Adipocyte (in vitro differentiated cells): Measurements from ENCODE around the gene CDCA8.

Experiments
- DNase-seq: peaks from one replicate; pipeline ENCODE4 v3.0.0-alpha.2; 2015; ENCODE audit warnings: low read depth
- H3K27me3 ChIP-seq: replicated peaks from 2 replicates; pipeline ENCODE4 v1.7.0; 2013; ENCODE audit warnings: mild to moderate bottlenecking, low read length, moderate library complexity; ENCODE audit not compliant: control insufficient read depth, insufficient read depth
- H3K36me3 ChIP-seq: 2 replicates; pipeline ENCODE4 v1.7.0; 2013; ENCODE audit warnings: low read length, mild to moderate bottlenecking, moderate library complexity; ENCODE audit not compliant: control insufficient read depth, insufficient read depth, severe bottlenecking
- H3K4me1 ChIP-seq: 2 replicates; pipeline ENCODE4 v1.7.0; 2013; ENCODE audit warnings: mild to moderate bottlenecking, low read length, moderate library complexity; ENCODE audit not compliant: control insufficient read depth, insufficient read depth
- H3K4me3 ChIP-seq: 2 replicates; pipeline ENCODE4 v1.7.0; 2013; ENCODE audit warnings: mild to moderate bottlenecking, low read length, moderate library complexity
- H3K9ac ChIP-seq: 2 replicates; pipeline ENCODE4 v1.7.0; 2013; ENCODE audit warnings: mild to moderate bottlenecking, low read length, moderate library complexity
- H3K9me3 ChIP-seq: 2 replicates; pipeline ENCODE4 v1.7.0; 2013; ENCODE audit warnings: mild to moderate bottlenecking, low read length, moderate library complexity; ENCODE audit not compliant: control insufficient read depth

The CDCA8 gene

DNA sequence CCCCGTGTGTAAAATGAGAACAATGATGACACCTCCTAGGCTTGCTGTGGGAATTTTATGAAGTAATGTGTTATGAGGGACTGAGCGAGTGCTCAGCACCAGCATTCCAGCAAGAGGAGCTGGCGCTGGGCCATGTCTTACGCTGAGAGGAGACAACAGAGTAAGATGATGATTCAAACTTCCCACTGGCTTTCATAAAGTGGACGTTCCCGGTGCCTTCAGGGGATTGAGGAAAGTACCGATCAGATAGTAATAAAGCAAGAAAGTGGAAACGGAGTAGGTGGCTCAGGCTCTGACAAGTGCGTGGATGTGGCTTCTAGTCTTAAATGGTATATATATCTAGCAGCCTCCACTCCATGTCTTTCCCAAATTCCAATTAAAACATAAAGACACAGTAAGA is 48.8 kb downstream of the CDCA8 start:
- Histone ChIP-seq H3K4me3 (no peak overlapping the region), H3K9ac (no peak overlapping the region), H3K27me3 (peaks cover 28% of the 10 kb centered on the region), H3K4me1 (no peaks in the 10 kb centered on the region), H3K36me3 (no peaks in the 10 kb centered on the region), H3K9me3 (peaks cover 11% of the 10 kb centered on the region)
- DNase-seq: no peak

DNA sequence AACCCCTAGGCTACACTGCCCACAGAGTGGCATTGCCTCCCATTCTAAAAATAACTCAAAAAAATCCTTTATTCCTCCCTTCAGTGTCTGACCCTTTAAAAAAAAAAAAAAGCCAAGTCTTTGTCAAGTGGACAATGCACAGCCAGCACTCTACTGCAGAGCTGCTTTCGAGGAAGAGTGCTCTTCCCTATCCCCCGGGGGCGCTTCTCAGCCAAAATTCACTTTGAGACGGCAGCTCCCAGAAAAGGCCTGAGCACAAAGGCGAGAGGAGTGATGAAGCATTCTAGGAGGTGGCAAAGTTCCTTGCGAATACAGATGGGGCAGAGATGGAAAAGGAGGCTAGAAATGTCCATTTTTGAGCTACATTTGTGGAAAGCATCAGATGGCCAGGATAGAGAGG is 49.3 kb downstream of the CDCA8 start:
- Histone ChIP-seq H3K9me3 (peaks cover 15% of the 10 kb centered on the region), H3K9ac (no peak overlapping the region), H3K4me1 (no peaks in the 10 kb centered on the region), H3K4me3 (no peak overlapping the region), H3K36me3 (no peaks in the 10 kb centered on the region), H3K27me3 (peaks cover 28% of the 10 kb centered on the region)
- DNase-seq: no peak

DNA sequence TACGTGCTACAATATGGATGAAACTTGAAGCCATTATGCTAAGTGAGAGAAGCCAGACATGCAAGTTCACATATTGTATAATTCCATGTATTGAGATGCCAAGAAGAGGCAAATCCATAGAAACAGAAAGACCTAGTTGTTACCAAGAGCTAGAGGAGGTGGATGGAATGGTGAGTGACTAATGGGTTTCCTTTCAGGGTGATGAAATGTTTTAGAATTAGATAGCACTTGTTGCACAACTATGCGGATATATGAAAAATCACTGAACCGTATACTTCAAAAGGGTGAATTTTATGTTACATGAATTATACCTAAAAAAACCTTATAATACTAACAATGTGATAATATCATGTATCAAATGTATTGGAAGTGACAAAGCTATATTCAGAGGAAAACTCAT is 54.5 kb downstream of the CDCA8 start:
- H3K9ac ChIP-seq: no peak overlapping the region
- no peaks in the 10 kb centered on the region for H3K4me1 ChIP-seq
- H3K9me3 ChIP-seq: peaks cover 18% of the 10 kb centered on the region
- H3K36me3 ChIP-seq: no peaks in the 10 kb centered on the region
- H3K27me3 ChIP-seq: peaks cover 24% of the 10 kb centered on the region
- DNase-seq: no peak
- no peak overlapping the region for H3K4me3 ChIP-seq

DNA sequence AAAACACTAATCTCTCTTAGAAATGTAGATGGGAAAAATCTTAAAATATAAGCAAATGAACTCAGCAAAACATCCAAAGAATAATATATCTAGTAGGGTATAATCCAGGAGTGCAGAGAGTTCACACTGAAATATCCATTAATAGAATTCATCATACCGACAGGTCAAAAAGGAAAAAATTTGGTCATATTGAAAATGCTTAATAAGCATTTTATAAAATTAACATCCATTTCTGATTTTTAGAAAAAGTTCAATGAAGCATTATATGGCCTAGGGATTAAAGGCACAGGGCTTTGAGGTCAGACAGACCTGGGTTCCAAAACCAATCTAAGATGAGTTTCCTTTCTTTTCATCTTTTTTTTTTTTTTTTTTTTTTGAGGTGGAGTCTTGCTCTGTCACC is 56.2 kb downstream of the CDCA8 start:
- Histone ChIP-seq H3K9me3 (peaks cover 13% of the 10 kb centered on the region), H3K4me3 (no peak overlapping the region), H3K4me1 (no peaks in the 10 kb centered on the region), H3K9ac (no peak overlapping the region), H3K36me3 (no peaks in the 10 kb centered on the region), H3K27me3 (peaks cover 23% of the 10 kb centered on the region)
- no peak for DNase-seq

DNA sequence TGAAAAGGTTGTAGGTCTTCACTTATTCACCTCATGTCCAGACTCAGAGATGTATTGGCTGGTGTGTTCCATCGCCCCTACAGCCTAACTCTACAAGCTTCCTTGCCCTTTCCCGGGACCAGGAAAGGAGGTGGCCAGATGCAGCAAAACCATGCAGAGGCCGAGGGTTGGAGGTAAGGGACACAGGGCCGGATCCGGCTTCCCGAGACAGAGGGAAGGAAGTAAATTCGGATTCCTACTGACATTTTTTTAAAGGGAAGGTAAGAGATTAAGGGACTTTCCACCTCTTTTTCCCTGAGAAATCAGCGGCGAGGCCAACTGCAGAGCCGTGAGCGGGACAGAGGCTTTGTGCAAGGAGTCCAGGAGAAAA is 59.9 kb downstream of the CDCA8 start:
- Histone ChIP-seq H3K9ac (no peak overlapping the region), H3K4me3 (no peak overlapping the region), H3K36me3 (no peaks in the 10 kb centered on the region), H3K27me3 (peaks cover 46% of the 10 kb centered on the region), H3K9me3 (peaks cover 3% of the 10 kb centered on the region), H3K4me1 (no peaks in the 10 kb centered on the region)
- DNase-seq: no peak

DNA sequence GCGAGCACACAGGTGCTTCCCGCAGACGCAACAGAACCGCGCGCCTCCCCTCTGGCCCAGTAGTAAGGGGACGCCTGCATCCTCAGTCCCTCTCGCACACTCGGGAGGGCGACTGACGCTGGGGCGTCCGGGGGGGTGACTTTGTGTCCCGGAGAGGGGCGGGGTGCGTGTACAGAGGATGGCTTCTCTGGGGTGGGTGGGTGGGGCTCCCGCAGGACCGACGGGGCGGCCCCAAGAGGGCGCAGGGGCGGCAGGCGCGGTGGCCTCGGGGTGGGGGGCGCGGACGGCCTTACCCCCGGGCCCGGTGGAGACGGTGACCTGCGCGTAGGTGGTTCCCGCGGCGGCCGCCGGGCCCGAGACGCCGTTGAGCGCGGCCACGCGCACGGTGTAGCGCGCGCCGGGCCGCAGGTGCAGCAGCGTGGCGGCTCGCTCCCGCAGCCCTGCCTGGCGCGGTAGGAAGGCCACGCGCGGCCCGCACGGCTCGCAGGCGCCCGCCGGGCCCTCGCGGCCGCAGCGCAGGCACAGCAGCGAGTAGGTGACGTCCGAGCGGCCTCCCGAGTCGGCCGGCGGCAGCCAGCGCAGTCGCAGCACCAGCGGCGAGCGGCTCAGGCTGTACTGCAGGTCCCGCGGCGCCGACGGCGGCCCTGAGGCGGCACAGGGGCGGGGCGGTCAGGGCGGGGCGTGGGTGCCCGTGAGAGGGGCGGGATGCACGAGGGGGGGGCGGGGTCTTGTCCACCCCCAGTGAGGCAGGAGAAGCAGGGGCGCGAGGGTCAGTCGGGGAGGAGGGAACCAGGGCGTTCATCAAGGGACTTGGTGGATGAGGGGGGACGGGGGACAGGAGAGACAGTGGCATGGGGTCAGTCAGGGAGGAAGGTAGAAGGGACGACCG is 60.5 kb downstream of the CDCA8 start:
- peaks cover 51% of the 10 kb centered on the region for H3K27me3 ChIP-seq
- H3K4me3 ChIP-seq: peak overlapping the region; percentile 37

DNA sequence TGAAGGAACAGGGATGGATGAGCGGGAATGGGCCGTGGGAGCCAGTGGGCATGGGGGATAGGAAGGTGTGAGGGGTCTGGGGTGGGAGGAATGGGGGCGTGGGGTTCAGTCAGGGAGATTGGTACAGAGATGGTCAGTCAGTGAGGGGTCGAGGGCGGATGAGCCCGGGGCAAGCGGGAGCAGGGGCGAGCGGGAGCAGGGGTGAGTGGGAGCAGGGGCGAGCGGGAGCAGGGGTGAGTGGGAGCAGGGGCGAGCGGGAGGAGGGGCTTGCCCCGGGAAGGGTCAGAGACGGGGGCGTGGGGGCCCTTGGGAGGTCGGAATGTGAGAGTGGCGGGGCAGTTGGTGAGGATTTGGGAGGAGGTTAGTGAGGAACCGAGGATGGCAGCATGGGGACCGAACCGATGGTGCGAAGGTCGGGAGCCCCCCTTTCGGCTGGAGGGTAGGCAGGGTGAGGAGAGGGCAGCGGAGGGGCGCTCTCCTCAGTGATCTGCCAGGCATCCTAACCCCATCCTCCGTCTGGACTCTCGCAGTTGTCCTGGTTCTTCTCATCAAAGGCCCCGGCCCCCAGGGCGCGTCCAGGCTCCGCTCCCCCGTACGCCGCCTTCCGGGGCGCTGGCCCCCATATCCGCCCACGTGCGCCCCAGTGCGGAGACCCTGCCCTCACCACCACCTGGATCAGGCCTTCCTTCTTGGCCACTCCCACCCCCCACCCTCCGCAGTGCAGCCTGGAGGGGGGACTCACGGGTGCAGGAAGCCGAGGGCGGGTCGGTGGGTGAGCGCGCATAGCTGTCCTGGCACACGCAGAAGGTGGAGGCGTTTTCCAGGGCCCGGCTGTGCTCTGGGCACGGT is 61.4 kb downstream of the CDCA8 start:
- H3K9ac ChIP-seq: no peak overlapping the region
- no peaks in the 10 kb centered on the region for H3K4me1 ChIP-seq
- no peak for DNase-seq
- H3K27me3 ChIP-seq: peaks cover 60% of the 10 kb centered on the region
- no peaks in the 10 kb centered on the region for H3K36me3 ChIP-seq
- no peak overlapping the region for H3K4me3 ChIP-seq
- no peaks in the 10 kb centered on the region for H3K9me3 ChIP-seq

More for the DNA sequence above, 60.5 kb downstream of the CDCA8 start:
- DNase-seq: peak; percentile 30
- Histone ChIP-seq H3K36me3 (no peaks in the 10 kb centered on the region), H3K9me3 (no peaks in the 10 kb centered on the region), H3K4me1 (no peaks in the 10 kb centered on the region), H3K9ac (no peak overlapping the region)

DNA sequence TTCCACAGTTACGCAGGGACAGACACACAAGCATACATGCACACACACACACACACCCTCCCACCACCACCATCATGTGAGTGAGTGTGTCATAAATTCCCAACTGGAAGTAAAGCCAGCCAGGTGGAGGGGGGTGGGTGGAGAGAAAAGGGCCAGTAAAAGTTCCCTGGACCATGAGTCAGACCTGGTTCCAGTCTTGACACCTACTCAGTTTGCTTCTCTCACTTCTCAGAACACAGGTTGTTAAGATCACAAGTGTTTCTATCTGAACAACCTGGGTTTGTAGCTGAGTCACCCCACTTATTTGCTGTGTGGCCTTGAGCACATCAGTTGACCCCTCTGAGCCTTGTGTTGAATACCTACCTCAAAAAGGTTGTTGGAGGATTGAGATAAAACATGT is 63.0 kb downstream of the CDCA8 start:
- H3K27me3 ChIP-seq: peaks cover 67% of the 10 kb centered on the region
- H3K9me3 ChIP-seq: no peaks in the 10 kb centered on the region
- no peak overlapping the region for H3K9ac ChIP-seq
- H3K4me3 ChIP-seq: no peak overlapping the region
- H3K36me3 ChIP-seq: no peaks in the 10 kb centered on the region
- no peaks in the 10 kb centered on the region for H3K4me1 ChIP-seq
- DNase-seq: no peak

DNA sequence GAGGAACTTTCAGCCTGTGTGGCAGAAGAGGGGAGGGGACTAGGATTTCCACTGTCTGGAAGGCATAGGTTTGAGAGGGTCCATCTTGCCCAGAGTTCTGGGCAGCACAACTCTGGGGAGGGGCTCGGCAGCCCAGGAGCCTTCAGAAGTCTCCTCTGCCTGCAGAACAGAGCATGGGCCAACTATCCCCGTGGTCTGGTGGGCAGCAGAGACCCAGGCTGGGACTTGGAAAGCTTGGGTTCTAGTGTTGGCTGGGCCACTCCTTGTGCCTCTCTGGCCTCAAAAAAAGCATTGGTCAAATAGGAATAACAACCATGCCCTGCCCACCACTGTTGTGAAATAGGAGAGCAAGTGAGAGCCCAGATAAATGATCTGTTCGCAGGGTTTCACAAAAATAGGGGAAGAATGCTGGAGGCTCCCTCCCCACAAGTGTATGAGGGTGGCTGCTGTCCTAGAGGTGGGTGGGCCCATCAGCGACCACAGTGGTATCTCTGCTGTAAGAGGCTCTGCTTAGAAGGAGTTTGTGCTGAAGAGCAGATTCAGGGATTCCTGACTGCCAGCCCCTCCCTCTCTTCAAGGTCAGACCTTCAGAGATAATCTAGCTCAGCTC is 63.7 kb downstream of the CDCA8 start:
- H3K9ac ChIP-seq: no peak overlapping the region
- no peaks in the 10 kb centered on the region for H3K36me3 ChIP-seq
- no peaks in the 10 kb centered on the region for H3K9me3 ChIP-seq
- no peaks in the 10 kb centered on the region for H3K4me1 ChIP-seq
- H3K27me3 ChIP-seq: peaks cover 70% of the 10 kb centered on the region
- DNase-seq: no peak
- H3K4me3 ChIP-seq: no peak overlapping the region
